NCI-H2227 treated with DMSO at 0.1 percent for 48 hours (cell line): ENCODE data around the gene NPIPA1.
"Not testable (repeated sequence)": the region's sequence is repeated elsewhere in the genome, so short reads cannot be mapped to it uniquely, and the experiment has no call there.

Experiments used
- DNase-seq: peaks from one replicate; lab custom pipeline; 2025; lab: John Stamatoyannopoulos, UW

The NPIPA1 gene

GRCh38 chr16:14978281-14978680 lies 41.0 kb downstream of the NPIPA1 start:
- not testable (repeated sequence) for DNase-seq

- not testable (repeated sequence) for DNase-seq
These were observed 41.7 kb downstream of the NPIPA1 start for GRCh38 chr16:14978908-14979307.

GRCh38 chr16:14981234-14981633 lies 44.0 kb downstream of the NPIPA1 start:
- DNase-seq: not testable (repeated sequence)

GRCh38 chr16:14982521-14982920 lies 45.3 kb downstream of the NPIPA1 start:
- DNase-seq: not testable (repeated sequence)

GRCh38 chr16:14988092-14988491 lies 50.8 kb downstream of the NPIPA1 start:
- not testable (repeated sequence) for DNase-seq

GRCh38 chr16:14988661-14989191 lies 51.5 kb downstream of the NPIPA1 start:
- not testable (repeated sequence) for DNase-seq

- not testable (repeated sequence) for DNase-seq
These were observed 52.3 kb downstream of the NPIPA1 start for GRCh38 chr16:14989291-14990281.

GRCh38 chr16:14993277-14994151 lies 56.3 kb downstream of the NPIPA1 start:
- DNase-seq: not testable (repeated sequence)

- not testable (repeated sequence) for DNase-seq
These were observed 59.5 kb downstream of the NPIPA1 start for GRCh38 chr16:14996702-14997101.

GRCh38 chr16:14998300-14998699 lies 61.1 kb downstream of the NPIPA1 start:
- not testable (repeated sequence) for DNase-seq

- not testable (repeated sequence) for DNase-seq
These were observed 62.6 kb downstream of the NPIPA1 start for GRCh38 chr16:14999845-15000244.
